ENCODE data around the gene FHAD1. TPM values are rescaled to one million over a fixed set of nuclear protein-coding genes. Genes with fewer than 3 reads are reported as not detected.
"Not testable (repeated sequence)": the region's sequence is repeated elsewhere in the genome, so short reads cannot be mapped to it uniquely, and the experiment has no call there.

The FHAD1 gene
- polyA plus RNA-seq, 1 donor: 2.1 TPM

DNA sequence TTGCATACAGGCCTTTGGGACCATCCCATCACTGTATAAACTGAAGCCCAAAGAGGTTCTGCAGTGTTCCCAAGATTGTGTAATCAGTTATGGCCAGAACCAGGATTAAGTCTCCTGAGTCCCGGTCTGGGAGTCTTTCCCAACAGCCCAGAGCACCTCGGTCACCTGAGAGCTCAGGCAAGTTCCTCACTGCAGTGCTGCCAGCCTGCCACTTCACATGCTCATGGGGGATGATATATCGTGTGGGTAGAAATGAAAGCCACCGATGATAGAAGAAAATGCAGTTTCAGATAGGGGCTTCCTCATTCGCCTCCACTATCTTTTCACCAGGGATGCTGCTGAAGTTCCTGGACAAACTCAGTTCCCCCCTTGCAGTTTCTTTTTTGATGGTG lies 30.4 kb downstream of the FHAD1 start:
- no peak for DNase-seq

- DNase-seq: no peak
Measured at GRCh38 chr1:15277933-15278332, 30.9 kb downstream of the FHAD1 start.

DNA sequence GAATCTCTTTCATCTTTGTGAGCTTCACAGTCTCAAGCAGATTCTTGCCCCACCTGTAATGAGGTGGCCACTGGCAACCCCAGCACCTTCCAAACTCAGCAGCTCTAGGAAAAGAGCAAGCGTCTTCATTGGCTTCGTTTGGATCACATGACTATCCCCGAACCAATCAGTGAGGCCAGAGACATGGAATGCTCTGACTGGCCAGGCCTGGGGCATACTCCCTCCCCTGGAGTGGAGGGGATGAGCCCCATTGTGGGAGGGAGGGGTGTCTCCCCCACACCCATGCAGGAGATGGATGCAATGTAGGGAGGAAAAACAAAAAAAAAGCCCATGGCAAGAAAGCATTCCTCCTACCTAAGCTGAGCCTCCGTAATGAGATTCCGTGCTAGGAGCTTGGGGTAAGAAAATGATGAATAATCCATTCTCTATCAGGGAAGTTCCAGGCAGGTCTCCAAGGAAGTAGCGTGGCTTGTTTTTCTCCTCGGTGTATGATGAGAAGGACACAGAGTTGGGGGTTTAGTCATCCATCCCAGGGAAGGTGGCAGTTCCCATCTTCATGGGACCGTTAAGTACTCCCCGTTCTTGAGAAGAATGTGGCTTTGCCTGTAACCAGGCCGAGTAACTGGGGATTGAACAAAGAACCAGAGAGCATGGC lies 32.7 kb downstream of the FHAD1 start:
- no peak for DNase-seq

- no peak for DNase-seq
Measured at GRCh38 chr1:15280416-15280815, 33.4 kb downstream of the FHAD1 start.

GRCh38 chr1:15282038-15282437 lies 35.0 kb downstream of the FHAD1 start:
- no peak for DNase-seq

DNA sequence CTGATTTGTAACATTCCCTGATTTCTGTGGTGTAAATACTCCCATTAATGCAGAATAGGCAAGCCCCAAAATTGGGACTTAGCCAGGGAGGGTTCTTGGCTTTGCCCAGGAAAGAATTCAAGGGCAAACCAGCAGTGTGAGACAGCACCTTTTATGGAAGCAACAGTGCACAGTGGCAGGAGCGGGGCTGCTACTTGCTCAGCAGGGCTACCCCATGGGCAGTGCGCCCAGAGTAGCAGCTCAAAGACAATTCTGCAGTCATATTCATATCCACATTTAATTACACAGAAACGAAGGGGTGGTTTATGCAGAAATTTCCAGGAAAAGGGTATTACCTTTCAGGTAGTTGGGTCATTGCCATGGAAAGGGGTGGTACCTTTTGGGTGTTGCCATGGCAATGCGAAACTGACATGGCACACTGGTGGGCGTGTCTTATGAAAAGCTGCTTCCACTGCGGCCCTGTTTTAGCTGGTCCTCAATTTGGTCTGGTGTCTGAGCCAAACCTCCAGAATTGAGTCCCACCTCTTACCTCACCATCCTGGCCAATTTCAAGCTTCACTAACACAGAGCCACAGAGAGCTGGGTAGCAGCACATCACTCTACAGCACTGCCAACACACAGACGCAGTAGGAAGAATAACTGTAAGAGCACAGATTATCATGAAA lies 35.9 kb downstream of the FHAD1 start:
- DNase-seq: no peak

- DNase-seq: no peak
Measured at GRCh38 chr1:15283526-15283925, 36.5 kb downstream of the FHAD1 start.

DNA sequence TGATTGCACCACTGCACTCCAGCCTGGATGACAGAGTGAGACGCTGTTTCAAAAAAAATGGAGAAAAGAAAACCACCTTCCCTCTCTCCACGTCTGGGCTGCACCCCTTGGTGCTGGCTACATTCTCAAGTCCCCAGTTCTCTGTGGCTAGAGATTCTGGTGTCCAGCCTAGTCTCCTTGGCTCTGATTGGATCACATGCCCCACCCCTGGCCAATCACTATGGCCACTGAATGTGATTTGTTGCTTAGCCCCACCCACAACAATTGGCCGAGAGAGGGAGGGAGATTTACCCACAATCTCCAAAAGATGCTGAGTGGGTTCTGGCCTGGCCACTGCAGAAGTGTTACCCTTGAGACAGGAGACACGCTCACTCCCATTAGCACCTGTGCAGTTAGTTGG lies 39.4 kb downstream of the FHAD1 start:
- no peak for DNase-seq

DNA sequence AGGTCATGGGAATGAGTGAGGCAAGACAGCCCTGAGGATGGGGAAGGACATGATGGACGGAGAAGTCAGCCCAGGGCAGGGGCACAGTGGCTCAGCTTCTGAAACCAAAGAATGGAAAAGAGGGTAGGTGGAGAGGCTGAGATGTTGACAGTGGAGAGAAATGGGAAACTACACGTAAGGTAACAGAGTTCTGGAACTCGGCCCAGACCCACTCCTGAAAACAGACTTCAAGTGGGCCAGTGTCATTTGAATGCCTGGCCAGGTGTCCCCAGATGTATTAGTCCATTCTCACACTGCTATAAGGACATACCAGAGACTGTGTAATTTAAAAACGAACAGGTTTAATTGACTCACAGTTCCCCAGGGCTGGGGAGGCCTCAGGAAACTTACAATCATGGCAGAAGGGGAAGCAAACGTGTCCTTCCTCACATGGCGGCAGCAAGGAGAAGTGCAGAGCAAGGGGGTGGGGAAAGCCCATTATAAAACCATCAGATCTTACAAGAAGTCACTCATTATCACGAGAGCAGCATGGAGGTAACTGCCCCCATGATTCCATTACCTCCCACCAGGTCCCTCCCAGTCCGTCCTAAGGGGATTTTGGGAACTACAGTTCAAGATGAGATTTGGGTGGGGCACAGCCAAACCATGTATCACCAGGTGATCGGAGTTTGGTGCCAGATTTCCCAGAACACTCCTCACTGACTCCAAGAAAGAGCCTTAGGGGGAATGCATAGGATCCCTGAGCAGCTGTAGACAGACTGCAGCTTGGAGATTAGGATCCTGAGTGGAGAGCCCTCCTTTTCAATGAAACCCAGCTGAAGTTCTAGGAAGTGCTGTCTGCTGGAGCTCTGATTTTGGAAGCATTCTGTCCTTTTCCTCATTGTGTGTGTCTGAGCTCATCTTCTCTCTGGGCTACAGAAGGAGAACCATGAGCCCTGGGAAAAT lies 40.3 kb downstream of the FHAD1 start:
- DNase-seq: no peak

DNA sequence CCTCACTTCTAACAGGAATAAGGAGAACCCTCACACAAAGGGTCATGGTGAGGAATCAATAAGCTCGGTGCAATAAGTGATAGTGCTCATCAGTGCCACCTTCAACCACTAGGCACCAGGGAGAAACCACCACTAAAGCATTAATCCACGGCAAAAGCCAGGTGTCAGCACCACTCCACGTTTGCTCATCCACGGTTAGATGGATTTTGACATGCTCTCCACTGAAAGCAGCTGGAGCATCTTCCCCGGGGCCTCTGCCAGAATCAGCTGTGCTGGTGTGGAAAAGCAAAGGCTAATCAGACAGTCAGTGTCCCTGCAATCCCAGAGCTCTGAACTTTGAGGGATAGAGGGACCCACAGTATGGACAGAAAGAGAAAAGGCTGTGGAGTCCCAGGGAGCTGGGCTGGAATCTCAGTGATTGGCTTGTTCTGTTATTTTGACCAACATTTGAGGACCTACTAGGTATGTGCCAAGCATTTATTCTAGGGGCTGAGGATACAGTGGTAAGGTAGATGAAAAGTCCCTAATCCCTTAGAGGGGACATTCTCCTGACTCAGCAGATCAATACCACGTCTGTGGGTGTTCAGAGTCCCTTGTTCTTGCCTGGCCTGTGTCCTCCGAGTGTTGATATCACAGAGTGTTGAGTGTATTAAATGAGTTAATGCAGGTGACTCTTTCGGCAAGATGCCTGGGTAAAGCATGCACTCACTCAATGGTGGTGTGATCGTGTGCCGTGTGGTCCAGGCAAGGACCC lies 41.3 kb downstream of the FHAD1 start:
- DNase-seq: peak; percentile 26

GRCh38 chr1:15289251-15289651 lies 42.2 kb downstream of the FHAD1 start:
- DNase-seq: no peak

- DNase-seq: no peak
Measured at GRCh38 chr1:15290382-15290781, 43.4 kb downstream of the FHAD1 start.

DNA sequence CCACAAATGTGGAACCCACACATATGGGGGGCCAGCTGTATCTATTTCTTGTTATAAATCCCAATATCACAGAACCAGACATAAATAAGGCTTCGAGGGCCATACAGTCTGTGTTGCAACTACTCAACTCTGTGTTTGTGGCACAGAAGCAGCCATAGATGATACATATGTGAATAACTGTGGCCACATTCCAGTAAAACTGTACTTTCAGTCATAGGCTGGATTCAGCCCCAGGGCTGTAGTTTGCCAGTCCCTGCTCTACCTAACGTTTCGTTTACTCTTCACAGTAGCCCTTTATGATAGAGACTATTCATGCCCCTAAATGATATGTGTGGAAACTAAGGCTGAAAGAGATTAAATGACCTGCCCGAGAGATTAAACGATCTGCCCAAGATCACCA lies 48.7 kb downstream of the FHAD1 start:
- DNase-seq: no peak

GRCh38 chr1:15296585-15297321 lies 49.7 kb downstream of the FHAD1 start:
- DNase-seq: no peak

GRCh38 chr1:15297975-15298374 lies 51.0 kb downstream of the FHAD1 start:
- not testable (repeated sequence) for DNase-seq

- no peak for DNase-seq
Measured at GRCh38 chr1:15299179-15299578, 52.2 kb downstream of the FHAD1 start.

DNA sequence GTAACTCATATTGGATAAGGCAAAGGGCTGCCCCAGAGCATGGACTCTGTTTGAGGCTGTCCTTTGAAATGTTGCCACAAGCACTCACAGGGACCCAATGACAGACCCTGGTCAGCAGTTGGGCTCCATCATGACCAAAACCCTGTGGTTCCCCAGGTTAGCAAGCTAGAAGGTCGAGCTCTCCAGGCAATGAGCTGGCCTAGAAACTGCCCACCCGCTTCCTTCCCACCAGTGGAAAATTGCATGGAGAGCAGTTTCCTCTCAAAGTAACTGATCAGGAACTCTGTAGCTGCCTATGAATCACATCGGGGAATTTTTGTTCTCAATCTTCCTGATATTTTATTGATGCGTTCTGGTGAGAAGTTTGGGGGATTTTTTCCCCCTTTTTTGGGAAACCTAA lies 52.8 kb downstream of the FHAD1 start:
- DNase-seq: no peak

DNA sequence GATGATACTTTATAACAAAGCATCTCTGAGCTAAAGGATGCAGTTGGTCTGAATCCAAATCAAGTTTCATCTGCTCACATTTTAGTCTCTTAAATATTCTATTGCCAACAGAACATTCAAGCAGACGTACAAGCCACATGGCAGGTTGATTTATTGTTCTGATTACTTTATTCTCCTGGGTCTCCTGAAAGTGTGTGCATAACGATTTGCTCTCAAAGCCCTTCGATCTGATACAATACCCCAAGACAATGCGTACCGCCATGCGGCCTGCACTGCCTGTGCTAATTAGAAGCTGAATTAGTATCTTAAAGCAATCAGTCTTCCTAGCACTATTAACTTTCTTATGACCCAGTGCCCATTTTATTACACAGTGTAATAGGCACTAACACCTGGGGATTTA lies 56.9 kb downstream of the FHAD1 start:
- no peak for DNase-seq

GRCh38 chr1:15304708-15305467 lies 57.9 kb downstream of the FHAD1 start:
- no peak for DNase-seq

DNA sequence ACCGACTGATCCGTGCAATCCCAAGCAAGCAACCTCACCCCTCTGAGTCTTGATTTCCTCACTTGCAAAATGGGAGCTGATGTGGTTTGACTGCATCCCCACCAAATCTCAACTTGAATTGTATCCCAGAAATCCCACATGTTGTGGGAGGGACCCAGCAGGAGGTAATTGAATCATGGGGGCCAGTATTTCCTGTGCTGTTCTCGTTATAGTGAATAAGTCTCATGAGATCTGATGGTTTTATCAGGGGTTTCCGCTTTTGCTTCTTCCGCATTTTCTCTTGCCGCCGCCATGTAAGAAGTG lies 58.4 kb downstream of the FHAD1 start:
- DNase-seq: no peak

- not testable (repeated sequence) for DNase-seq
Measured at GRCh38 chr1:15306352-15306751, 59.3 kb downstream of the FHAD1 start.

Measured in hindlimb muscle (tissue), 1 donor.